HUES6 (cell line): ENCODE results near the gene RNF212B.
"Not testable (repeated sequence)": the region's sequence is repeated elsewhere in the genome, so short reads cannot be mapped to it uniquely, and the experiment has no call there.

Source experiments
- H3K27ac ChIP-seq: 2 replicates; pipeline ENCODE4 v1.7.0; 2013; ENCODE audit warnings: low read depth, mild to moderate bottlenecking, low read length, inconsistent platforms
- H3K27me3 ChIP-seq: 2 replicates; pipeline ENCODE4 v1.6.1; 2013; ENCODE audit warnings: low read length; ENCODE audit not compliant: control insufficient read depth, insufficient read depth
- H3K36me3 ChIP-seq: 2 replicates; pipeline ENCODE4 v1.6.1; 2013; ENCODE audit warnings: low read length; ENCODE audit not compliant: control insufficient read depth, insufficient read depth
- H3K4me1 ChIP-seq: 2 replicates; pipeline ENCODE4 v1.6.1; 2013; ENCODE audit warnings: low read length; ENCODE audit not compliant: control insufficient read depth, insufficient read depth
- H3K4me3 ChIP-seq: 2 replicates; pipeline ENCODE4 v1.5.1; 2013; ENCODE audit warnings: low read depth, low read length
- H3K9ac ChIP-seq: one replicate; pipeline ENCODE4 v1.6.1; 2013; ENCODE audit warnings: mild to moderate bottlenecking, low read length
- H3K9me3 ChIP-seq: 2 replicates; pipeline ENCODE4 v1.6.1; 2013; ENCODE audit warnings: low read depth, low read length; ENCODE audit not compliant: control insufficient read depth, insufficient read depth

Gene RNF212B

GRCh38 chr14:23277928-23278327 is 40.2 kb downstream of the RNF212B start:
- not testable (repeated sequence) for H3K4me3 ChIP-seq, H3K4me1 ChIP-seq, H3K27ac ChIP-seq, H3K9ac ChIP-seq, H3K9me3 ChIP-seq, H3K36me3 ChIP-seq
- H3K27me3 ChIP-seq, result peaks cover 30% of the 10 kb centered on the region

GRCh38 chr14:23281247-23281646 is 43.5 kb downstream of the RNF212B start:
- peaks cover 9% of the 10 kb centered on the region for H3K4me1 ChIP-seq
- H3K27me3 ChIP-seq, result peaks cover 13% of the 10 kb centered on the region; the same call in 1 of the 2 replicates
- no peaks in the 10 kb centered on the region for H3K9me3 ChIP-seq
- no peak overlapping the region for H3K27ac ChIP-seq
- H3K36me3 ChIP-seq, result no peaks in the 10 kb centered on the region; the same call in 1 of the 2 replicates
- no peak overlapping the region for H3K4me3 ChIP-seq
- H3K9ac ChIP-seq, result no peak overlapping the region

GRCh38 chr14:23284654-23285529 is 47.2 kb downstream of the RNF212B start:
- Histone ChIP-seq H3K36me3 (no peaks in the 10 kb centered on the region), H3K27ac (peak overlapping the region; percentile 63; the same call in 1 of the 2 replicates)

GRCh38 chr14:23285530-23286019 is 47.8 kb downstream of the RNF212B start:
- Histone ChIP-seq H3K9me3 (no peaks in the 10 kb centered on the region), H3K4me3 (peak overlapping the region; percentile 73), H3K27ac (peak overlapping the region; percentile 63; the same call in 1 of the 2 replicates), H3K36me3 (no peaks in the 10 kb centered on the region), H3K4me1 (0 out of 2 replicates have a peak, but pooled peaks cover 6% of the 10 kb centered on the region), H3K9ac (peak overlapping the region; percentile 80), H3K27me3 (peaks cover 35% of the 10 kb centered on the region)

More at GRCh38 chr14:23284654-23285529, 47.2 kb downstream of the RNF212B start:
- Histone ChIP-seq H3K9ac (peak overlapping the region; percentile 80), H3K4me3 (peak overlapping the region; percentile 73), H3K9me3 (no peaks in the 10 kb centered on the region), H3K4me1 (peaks cover 12% of the 10 kb centered on the region), H3K27me3 (peaks cover 28% of the 10 kb centered on the region)

- Histone ChIP-seq H3K27me3 (peaks cover 42% of the 10 kb centered on the region), H3K9ac (peak within 1 kb of the TSS; percentile 80), H3K9me3 (no peaks in the 10 kb centered on the region), H3K4me1 (0 out of 2 replicates have a peak, but pooled peaks cover 6% of the 10 kb centered on the region), H3K4me3 (peak within 1 kb of the TSS; percentile 73), H3K27ac (peak within 1 kb of the TSS; percentile 63; the same call in 1 of the 2 replicates), H3K36me3 (no peaks in the 10 kb centered on the region)
These were observed 48.5 kb downstream of the RNF212B start, which contains the start of gene HOMEZ for GRCh38 chr14:23286020-23286901. Gene HOMEZ, minus strand, starts transcription at chr14:23286132. Its CDS starts 180 bp downstream, at chr14:23285952.

GRCh38 chr14:23286902-23287479 is 49.3 kb downstream of the RNF212B start:
- peak overlapping the region; percentile 59 for H3K9ac ChIP-seq

GRCh38 chr14:23294734-23295561 is 57.2 kb downstream of the RNF212B start:
- H3K4me3 ChIP-seq, result no peak overlapping the region

More at GRCh38 chr14:23286902-23287479, 49.3 kb downstream of the RNF212B start:
- Histone ChIP-seq H3K36me3 (no peaks in the 10 kb centered on the region), H3K27ac (no peak overlapping the region), H3K4me1 (0 out of 2 replicates have a peak, but pooled peaks cover 6% of the 10 kb centered on the region), H3K9me3 (no peaks in the 10 kb centered on the region), H3K4me3 (peak overlapping the region; percentile 73), H3K27me3 (peaks cover 49% of the 10 kb centered on the region)

GRCh38 chr14:23296012-23296777 is 58.5 kb downstream of the RNF212B start:
- Histone ChIP-seq H3K9me3 (no peaks in the 10 kb centered on the region), H3K27me3 (peaks cover 92% of the 10 kb centered on the region), H3K4me1 (peaks cover 16% of the 10 kb centered on the region), H3K9ac (no peak overlapping the region), H3K27ac (no peak overlapping the region), H3K4me3 (no peak overlapping the region), H3K36me3 (no peaks in the 10 kb centered on the region; the same call in 1 of the 2 replicates)

More at GRCh38 chr14:23294734-23295561, 57.2 kb downstream of the RNF212B start:
- no peak overlapping the region for H3K27ac ChIP-seq
- no peaks in the 10 kb centered on the region; the same call in 1 of the 2 replicates for H3K36me3 ChIP-seq
- no peak overlapping the region for H3K9ac ChIP-seq
- peaks cover 95% of the 10 kb centered on the region for H3K27me3 ChIP-seq
- H3K4me1 ChIP-seq, result peaks cover 10% of the 10 kb centered on the region
- H3K9me3 ChIP-seq, result no peaks in the 10 kb centered on the region

GRCh38 chr14:23297096-23297495 is 59.4 kb downstream of the RNF212B start:
- no peak overlapping the region for H3K9ac ChIP-seq
- H3K4me3 ChIP-seq, result no peak overlapping the region
- peaks cover 16% of the 10 kb centered on the region for H3K4me1 ChIP-seq
- H3K36me3 ChIP-seq, result no peaks in the 10 kb centered on the region; the same call in 1 of the 2 replicates
- no peak overlapping the region for H3K27ac ChIP-seq
- H3K9me3 ChIP-seq, result no peaks in the 10 kb centered on the region
- peaks cover 83% of the 10 kb centered on the region for H3K27me3 ChIP-seq
